Measurements from ENCODE around the gene P2RX6.

- TF ChIP-seq, protein P1, sequence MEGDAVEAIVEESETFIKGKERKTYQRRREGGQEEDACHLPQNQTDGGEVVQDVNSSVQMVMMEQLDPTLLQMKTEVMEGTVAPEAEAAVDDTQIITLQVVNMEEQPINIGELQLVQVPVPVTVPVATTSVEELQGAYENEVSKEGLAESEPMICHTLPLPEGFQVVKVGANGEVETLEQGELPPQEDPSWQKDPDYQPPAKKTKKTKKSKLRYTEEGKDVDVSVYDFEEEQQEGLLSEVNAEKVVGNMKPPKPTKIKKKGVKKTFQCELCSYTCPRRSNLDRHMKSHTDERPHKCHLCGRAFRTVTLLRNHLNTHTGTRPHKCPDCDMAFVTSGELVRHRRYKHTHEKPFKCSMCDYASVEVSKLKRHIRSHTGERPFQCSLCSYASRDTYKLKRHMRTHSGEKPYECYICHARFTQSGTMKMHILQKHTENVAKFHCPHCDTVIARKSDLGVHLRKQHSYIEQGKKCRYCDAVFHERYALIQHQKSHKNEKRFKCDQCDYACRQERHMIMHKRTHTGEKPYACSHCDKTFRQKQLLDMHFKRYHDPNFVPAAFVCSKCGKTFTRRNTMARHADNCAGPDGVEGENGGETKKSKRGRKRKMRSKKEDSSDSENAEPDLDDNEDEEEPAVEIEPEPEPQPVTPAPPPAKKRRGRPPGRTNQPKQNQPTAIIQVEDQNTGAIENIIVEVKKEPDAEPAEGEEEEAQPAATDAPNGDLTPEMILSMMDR (IDR thresholded peaks at IDR 0.05): no peak
- TF ChIP-seq POLR2AphosphoS5 (IDR thresholded peaks at IDR 0.05; ENCODE audit: low read depth, low read length): no peak
- TF ChIP-seq, protein P2, sequence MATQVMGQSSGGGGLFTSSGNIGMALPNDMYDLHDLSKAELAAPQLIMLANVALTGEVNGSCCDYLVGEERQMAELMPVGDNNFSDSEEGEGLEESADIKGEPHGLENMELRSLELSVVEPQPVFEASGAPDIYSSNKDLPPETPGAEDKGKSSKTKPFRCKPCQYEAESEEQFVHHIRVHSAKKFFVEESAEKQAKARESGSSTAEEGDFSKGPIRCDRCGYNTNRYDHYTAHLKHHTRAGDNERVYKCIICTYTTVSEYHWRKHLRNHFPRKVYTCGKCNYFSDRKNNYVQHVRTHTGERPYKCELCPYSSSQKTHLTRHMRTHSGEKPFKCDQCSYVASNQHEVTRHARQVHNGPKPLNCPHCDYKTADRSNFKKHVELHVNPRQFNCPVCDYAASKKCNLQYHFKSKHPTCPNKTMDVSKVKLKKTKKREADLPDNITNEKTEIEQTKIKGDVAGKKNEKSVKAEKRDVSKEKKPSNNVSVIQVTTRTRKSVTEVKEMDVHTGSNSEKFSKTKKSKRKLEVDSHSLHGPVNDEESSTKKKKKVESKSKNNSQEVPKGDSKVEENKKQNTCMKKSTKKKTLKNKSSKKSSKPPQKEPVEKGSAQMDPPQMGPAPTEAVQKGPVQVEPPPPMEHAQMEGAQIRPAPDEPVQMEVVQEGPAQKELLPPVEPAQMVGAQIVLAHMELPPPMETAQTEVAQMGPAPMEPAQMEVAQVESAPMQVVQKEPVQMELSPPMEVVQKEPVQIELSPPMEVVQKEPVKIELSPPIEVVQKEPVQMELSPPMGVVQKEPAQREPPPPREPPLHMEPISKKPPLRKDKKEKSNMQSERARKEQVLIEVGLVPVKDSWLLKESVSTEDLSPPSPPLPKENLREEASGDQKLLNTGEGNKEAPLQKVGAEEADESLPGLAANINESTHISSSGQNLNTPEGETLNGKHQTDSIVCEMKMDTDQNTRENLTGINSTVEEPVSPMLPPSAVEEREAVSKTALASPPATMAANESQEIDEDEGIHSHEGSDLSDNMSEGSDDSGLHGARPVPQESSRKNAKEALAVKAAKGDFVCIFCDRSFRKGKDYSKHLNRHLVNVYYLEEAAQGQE (IDR thresholded peaks at IDR 0.05; ENCODE audit: insufficient read depth in 1 of 2, low read depth in 2 of 2, low read length in 1 of 2): no peak
- TF ChIP-seq TCF7L2 (IDR thresholded peaks at IDR 0.05; ENCODE audit: low read depth, low read length): no peak
These were observed 59.2 kb downstream of the P2RX6 start for GRCh38 chr22:21074102-21074715.

Data from Panc1 (cell line).